Measurements from ENCODE around the gene DUSP10.

The DUSP10 gene

DNA sequence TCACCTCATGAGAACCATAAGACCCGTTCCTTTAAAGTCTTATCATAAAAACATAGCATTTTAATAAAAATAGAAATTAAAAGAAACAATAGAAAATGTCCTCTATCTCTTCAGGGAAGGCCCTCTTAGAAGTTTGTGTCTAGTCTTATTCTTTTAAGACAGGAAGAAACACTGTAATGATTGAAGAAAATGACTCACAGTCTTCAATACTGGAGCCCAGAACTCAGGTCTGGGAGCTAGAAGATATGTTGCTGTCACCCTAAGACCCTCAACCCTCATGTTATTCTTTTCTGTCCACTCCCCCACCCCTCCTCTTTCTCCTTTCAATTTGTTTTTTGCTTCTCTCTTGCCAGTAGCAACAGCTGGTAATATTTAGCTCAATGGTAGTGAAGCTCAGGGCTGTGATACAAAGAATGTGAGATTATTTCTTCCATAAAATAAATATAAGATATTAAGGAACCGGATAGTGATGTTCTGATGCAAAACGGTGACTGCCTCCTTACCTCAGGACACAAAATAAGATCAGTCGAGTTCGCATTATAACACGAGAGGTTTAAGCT is 12.0 kb downstream of the DUSP10 start:
- DNase-seq (ENCODE audit: low spot score), result no peak

DNA sequence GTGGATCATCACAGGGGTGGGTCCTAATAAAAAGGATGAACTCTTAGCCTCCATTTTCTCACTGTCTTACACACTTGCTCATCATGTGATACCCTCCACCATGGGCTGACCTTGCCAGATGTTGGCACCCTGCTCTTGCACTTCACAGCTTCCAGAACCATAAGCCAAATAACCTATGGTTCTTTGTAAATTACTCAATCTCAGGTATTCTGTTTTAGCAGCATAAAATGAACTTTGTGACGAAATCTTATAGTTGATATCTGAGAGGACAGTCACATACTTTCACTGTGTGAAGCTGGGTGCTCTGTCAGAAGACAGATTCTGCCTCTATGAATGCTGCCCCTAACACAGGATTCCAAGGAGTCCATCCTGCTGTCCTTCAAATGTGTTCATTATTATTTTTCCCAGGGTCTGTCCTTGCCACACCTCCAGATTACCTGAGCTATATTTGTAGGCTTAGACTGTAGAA is 13.8 kb downstream of the DUSP10 start:
- no peak for DNase-seq (ENCODE audit: low spot score)

GRCh38 chr1:221727146-221728036 is 14.5 kb downstream of the DUSP10 start:
- no peak for DNase-seq (ENCODE audit: low spot score)

GRCh38 chr1:221725735-221726672 is 15.9 kb downstream of the DUSP10 start:
- DNase-seq (ENCODE audit: low spot score), result no peak

- no peak for DNase-seq (ENCODE audit: low spot score)
Observed at GRCh38 chr1:221724931-221725605, 16.8 kb downstream of the DUSP10 start.

GRCh38 chr1:221723848-221724236 is 18.0 kb downstream of the DUSP10 start:
- DNase-seq (ENCODE audit: low spot score), result no peak

DNA sequence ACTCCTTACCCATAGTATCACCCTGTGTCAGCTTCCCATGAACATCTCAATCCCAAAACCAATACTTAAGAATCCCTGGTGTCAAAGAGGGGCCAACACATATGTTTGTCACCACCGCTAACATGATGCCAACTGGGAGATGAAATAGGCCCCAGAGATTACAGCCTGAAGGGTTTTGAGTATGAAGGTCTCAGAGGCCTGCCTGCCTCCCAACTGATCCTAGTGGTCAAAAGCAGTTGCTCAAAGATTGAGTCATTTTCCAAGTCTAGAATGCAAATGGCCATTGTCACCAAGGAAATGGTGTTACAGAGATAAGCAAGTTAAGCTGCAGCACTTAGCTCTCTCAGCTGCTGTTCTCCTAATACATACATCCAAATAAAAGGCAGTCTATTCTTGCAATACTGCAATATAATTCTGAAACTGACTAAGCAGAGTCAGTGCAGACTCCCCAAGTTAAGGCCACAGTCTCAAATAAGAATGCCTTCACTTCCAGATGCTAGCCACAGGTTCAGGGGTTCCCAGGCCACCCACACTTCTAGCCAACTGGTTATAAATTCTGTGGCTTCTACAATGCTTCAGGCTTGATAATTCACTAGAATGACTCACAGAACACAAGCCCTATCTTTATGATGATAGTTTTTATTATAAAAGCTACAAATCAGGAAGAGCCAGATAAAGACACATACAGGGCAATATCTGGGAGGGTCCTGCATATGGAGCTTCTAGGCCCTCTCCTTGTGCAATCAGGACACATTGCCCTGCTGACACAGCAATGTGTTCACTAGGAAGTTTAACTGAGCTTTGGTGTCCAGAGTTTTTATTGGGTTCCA is 18.7 kb downstream of the DUSP10 start:
- DNase-seq (ENCODE audit: low spot score), result no peak

GRCh38 chr1:221722254-221723017 is 19.5 kb downstream of the DUSP10 start:
- DNase-seq (ENCODE audit: low spot score), result no peak

DNA sequence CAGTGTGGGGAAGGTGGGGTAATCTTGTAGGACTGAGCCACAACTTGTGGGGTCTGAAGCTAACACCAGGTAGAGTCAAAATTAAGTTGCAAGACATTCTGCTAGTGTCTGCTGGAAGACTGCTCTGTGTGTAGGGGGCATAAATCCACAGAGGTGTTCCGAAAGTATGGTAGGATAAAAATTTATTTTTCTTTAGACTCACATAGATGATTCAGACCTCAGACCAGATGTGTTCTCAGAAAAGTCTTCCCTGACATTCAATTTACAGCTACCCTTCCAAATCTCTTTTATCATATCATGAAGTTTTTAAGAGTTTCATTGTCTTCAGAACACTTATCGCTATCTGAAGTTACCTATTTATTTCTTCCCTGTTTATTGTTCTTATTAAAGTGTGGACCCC is 21.3 kb downstream of the DUSP10 start:
- DNase-seq (ENCODE audit: low spot score), result no peak

DNA sequence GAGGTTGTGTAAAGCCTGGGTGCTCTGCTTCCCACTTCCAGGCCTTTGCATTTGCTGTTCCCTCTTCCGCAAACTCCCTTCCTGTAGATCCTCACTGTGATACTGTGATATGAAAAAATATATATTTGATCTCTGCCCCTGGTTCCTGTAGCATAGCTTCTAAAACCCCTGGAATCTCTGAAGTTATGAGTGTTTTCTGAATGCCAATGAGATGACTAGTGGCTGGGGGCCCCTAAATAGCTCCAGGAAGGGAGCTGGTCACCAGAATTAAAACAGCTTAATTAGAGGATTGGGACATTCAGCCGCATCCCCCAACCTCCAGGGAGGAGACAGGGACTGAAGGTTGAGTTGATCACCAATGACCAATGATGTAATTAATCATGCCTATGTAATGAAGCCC is 21.9 kb downstream of the DUSP10 start:
- no peak for DNase-seq (ENCODE audit: low spot score)

DNA sequence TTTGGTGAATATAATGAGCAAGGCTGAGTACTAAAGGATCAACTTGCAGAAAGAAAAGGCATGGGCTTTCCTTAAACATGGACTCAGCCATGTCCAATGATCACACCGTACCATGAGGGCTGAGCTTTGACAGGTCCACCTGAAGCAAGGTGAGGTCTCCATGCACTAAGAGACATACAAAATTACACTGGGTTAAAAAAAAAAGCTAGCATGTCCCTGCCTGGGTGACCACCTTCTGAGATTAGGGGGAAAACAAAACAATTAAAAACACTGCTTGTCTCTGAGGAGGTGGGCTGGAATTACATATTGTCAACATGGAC is 22.7 kb downstream of the DUSP10 start:
- DNase-seq (ENCODE audit: low spot score), result no peak

- no peak for DNase-seq (ENCODE audit: low spot score)
Observed at GRCh38 chr1:221718381-221719277, 23.3 kb downstream of the DUSP10 start.

DNA sequence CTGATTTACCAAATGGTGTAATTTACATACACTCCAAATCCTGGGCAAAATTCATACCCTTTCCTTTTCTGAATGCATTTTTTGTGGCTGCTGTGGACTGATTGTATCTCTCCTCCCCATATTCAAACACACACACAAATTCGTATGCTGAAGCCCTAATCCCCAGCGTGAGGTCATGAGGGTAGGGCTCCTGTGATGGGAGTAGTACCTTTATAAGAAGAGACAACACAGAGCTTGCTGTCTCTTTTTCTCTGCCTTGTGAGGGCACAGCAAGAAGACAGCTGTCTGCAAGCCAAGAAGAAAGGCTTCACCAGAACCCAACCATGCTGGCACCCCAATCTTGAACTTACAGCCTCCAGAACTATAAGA is 24.4 kb downstream of the DUSP10 start:
- DNase-seq (ENCODE audit: low spot score), result no peak

GRCh38 chr1:221716713-221717484 is 25.0 kb downstream of the DUSP10 start:
- no peak for DNase-seq (ENCODE audit: low spot score)

DNA sequence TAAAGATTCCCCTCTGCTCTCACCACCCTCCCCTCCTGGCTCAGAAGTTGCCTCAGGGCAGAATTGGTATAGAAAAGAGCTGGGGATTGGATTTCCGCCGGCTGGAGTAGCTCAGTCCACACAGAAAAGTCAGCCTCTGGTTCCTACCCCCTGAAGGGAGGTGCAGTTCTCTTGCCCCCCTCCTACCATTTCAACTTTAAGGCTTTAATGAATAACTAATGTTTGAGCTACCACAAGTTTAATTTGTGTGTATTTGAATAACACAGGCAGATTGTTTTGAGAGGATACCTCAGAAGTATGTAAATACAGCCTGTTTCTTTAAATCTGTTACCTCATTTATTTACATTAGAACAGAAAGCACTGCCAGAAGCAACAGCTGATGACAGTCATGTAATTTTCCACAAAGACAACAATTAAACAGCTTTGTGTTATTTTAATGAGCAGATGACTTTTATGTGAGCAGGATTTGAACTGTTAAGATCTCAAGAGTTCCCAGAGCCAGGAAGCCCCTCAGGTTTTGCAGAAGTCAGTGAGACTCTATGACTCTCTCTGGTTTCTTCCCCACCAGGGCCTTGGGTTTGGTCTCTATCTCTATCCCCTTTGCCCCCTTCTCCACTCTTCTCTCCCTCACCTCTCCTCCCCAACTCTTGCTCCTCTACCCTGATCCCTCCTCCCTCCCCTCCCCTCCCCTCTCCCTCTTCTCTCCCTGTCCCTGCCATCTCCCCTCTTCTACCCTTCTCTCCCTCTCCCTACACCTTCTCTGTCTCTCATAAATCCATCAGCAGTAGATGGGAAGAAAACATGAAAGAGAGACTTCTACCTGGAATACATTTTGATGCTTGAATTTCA is 26.3 kb downstream of the DUSP10 start:
- DNase-seq (ENCODE audit: low spot score), result peak; percentile 58

GRCh38 chr1:221714227-221715152 is 27.4 kb downstream of the DUSP10 start:
- DNase-seq (ENCODE audit: low spot score), result no peak
